ENCODE results near the gene PITPNM1.

The PITPNM1 gene

DNA sequence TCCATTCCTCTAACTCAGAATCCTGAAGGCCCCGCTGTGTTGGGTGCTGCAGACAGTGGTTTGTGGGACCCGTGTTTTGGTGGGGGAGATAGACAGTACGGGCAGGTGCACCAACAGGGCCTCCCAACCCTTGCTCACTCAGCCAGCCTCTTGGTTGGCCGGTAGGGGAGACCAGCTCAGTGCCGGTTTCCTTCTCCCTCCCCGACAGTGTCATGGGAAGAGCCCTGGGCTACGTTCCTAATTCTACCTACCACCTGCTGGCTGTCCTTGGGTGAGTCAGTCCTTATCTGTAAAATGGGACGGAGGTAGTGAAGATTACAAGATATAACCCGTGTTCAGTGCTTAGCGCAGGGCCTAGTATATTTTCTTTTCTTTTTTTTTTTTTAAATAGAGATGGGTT is 42.0 kb downstream of the PITPNM1 start:
- ChIA-PET POLR2A (ENCODE audit: low non-redundant PET) (interaction anchor here (0.9 kb wide), 1 partner anchor 16 kb away, joined by 3 read pairs; no protein-coding TSS in a partner anchor), CTCF (no interaction called here)
- TF ChIP-seq, protein P1, sequence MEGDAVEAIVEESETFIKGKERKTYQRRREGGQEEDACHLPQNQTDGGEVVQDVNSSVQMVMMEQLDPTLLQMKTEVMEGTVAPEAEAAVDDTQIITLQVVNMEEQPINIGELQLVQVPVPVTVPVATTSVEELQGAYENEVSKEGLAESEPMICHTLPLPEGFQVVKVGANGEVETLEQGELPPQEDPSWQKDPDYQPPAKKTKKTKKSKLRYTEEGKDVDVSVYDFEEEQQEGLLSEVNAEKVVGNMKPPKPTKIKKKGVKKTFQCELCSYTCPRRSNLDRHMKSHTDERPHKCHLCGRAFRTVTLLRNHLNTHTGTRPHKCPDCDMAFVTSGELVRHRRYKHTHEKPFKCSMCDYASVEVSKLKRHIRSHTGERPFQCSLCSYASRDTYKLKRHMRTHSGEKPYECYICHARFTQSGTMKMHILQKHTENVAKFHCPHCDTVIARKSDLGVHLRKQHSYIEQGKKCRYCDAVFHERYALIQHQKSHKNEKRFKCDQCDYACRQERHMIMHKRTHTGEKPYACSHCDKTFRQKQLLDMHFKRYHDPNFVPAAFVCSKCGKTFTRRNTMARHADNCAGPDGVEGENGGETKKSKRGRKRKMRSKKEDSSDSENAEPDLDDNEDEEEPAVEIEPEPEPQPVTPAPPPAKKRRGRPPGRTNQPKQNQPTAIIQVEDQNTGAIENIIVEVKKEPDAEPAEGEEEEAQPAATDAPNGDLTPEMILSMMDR (conservative IDR thresholded peaks at IDR 0.05; ENCODE audit: low read depth), result no peak
- peak overlapping the region; percentile 96 for H3K27ac ChIP-seq
- DNase-seq (ENCODE audit: low spot score), result no peak

DNA sequence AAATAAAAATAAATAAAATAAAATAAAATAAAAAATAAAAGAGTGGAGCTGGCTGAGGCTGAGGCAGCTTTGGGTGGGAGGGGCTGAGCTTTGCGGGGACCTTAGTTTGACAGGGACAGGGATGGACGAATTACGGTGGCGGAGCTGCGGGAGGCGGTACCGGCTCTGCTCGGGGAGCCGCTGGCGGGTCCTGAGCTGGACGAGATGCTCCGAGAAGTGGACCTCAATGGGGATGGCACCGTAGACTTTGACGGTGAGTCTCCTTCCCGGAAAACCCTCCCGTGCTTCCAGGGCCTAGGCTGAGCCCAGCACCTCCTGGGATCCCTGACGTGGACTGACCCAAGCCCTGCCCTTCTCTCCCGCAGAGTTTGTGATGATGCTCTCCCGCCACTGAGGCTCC is 46.9 kb downstream of the PITPNM1 start:
- TF ChIP-seq, protein P1 (conservative IDR thresholded peaks at IDR 0.05; ENCODE audit: low read depth), result no peak
- ChIA-PET CTCF (interaction anchor here (1.0 kb wide), 1 partner anchor 8 kb away, joined by 3 read pairs; no protein-coding TSS in a partner anchor), POLR2A (ENCODE audit: low non-redundant PET) (no interaction called here)
- DNase-seq (ENCODE audit: low spot score), result no peak
- no peak overlapping the region for H3K27ac ChIP-seq

DNA sequence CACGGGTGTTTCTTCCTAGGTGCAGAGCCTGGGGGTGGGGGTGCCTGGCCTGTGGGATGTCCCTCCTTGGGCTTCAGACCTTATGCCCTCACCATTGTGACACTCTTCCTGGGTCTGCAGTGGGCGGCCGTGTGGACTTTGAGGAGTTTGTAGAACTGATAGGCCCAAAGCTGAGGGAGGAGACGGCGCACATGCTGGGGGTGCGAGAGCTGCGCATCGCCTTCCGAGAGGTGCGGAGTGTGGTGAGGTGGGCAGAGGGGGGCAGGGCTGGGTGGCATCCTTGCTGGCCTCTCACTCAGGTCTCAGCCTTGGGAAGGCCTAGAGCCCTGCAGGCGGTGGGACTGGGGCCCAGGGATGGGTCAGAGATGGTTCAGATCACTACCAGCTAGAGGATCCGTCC is 47.7 kb downstream of the PITPNM1 start:
- TF ChIP-seq, protein P1 (conservative IDR thresholded peaks at IDR 0.05; ENCODE audit: low read depth), result no peak
- no peak for DNase-seq (ENCODE audit: low spot score)
- ChIA-PET CTCF (no interaction called here), POLR2A (ENCODE audit: low non-redundant PET) (no interaction called here)
- H3K27ac ChIP-seq, result no peak overlapping the region

DNA sequence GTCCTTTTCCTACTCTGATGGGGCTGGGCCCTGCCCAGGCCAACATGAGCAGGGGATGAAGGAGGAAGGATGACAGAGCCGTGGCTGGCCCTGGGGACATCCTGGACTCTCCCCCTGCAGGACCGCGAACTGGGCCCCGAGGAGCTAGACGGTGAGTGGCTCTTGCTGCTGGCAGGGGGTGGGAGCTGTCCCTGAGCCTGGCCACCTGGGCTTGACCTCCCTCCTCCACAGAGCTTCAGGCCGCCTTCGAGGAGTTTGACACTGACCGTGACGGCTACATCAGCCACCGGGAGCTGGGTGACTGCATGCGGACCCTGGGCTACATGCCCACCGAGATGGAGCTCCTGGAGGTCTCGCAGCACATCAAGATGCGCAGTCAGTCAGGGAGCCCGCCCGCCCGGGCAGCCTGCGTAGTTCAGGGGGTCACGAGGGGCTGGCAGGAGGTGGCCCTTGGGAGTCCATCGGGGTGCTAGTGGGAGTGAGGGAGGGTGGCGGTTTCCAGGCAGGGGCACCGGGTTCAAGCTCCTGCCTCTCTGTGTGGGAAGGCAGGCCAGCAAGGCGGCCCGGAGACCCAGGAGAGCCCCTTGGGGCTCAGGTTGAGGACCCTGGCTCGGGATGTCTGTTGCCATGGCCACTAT is 49.0 kb downstream of the PITPNM1 start:
- ChIA-PET CTCF (no interaction called here), POLR2A (ENCODE audit: low non-redundant PET) (interaction anchor here (0.5 kb wide), 1 partner anchor 39 kb away, joined by 7 read pairs; no protein-coding TSS in a partner anchor)
- DNase-seq (ENCODE audit: low spot score), result no peak
- H3K27ac ChIP-seq, result no peak overlapping the region
- TF ChIP-seq, protein P1 (conservative IDR thresholded peaks at IDR 0.05; ENCODE audit: low read depth), result no peak

DNA sequence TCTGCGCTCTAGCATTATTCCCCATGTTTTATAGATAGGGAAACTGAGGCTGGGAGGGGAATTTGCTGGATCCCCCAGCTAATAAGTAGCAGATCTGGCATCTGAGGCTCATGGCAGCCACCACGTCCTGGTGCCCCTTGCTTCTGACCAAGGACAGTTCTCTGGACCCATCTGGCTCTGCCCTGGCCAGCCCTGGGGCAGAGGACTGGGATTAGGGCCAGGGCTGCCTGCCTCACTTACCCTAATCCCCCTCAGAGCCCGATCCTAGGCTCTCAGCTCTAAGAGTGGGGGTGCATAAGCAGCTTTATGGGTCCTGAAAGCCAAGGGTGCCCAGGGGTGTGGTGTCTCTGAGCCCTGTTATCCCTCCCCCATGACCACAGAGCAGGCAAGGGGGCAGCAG is 50.1 kb downstream of the PITPNM1 start, which contains the start of gene CABP4:
TSS of gene CABP4 (plus strand) at position 301 of the 400 bp plus-strand sequence. CDS start at position 371, 70 bp downstream.
- H3K27ac ChIP-seq, result no peak within 1 kb of the TSS
- no peak for DNase-seq (ENCODE audit: low spot score)
- ChIA-PET POLR2A (ENCODE audit: low non-redundant PET) (no interaction called here), CTCF (interaction anchor here (0.6 kb wide), 1 partner anchor 54 kb away, joined by 4 read pairs; no protein-coding TSS in a partner anchor)
- TF ChIP-seq, protein P1 (conservative IDR thresholded peaks at IDR 0.05; ENCODE audit: low read depth), result no peak

DNA sequence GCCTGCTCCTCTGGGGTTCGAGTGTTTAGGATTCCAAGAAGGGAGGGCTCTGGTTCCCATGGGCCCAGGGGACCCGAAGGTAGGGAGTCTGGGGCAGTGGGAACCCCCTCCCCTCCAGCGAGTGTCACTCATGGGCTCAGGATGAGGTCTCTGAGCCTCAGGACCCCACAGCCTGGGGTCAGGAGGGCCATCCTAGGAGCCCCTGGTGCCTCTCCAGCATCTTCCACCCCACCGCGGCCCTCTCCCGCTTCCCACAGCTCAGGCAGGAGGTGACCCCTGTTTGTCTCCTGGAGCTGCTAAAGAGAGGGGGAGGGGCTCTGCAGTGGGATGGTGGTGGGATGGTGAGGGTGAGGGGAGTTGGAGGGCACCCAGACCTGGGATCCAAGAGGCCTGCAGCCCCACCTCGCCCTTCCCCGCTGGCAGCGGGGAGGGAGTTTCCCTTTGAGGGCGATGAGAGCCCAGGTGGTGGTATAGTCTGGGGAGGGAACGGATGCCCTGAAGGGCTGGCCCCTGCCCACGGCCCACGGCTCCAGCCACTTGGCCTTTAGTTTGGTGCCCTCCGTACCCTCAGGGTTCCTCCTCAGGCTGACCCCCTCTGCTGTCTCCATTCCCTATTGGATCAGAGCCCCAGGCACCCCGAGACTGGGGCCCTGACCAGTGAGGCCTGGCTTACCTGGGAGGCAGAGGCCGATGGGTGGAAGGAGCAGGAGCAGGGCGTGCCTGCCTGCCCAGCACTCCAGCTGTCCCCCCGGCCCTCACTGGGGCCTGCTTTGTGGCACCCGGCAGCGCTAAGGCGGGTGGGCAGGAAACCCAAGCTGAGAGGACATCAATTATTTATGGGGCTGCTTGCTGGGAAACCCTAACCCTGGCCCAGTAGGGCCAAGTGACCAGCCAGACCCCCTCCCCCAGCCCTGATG is 51.1 kb downstream of the PITPNM1 start:
- no peak overlapping the region for H3K27ac ChIP-seq
- no peak for DNase-seq (ENCODE audit: low spot score)
- TF ChIP-seq, protein P1 (conservative IDR thresholded peaks at IDR 0.05; ENCODE audit: low read depth), result no peak
- CTCF ChIA-PET, result no interaction called here
- POLR2A ChIA-PET (ENCODE audit: low non-redundant PET), result no interaction called here

Measured in RWPE1 (cell line).